Muscle layer of duodenum (tissue), 2 donors: ENCODE data around the gene CADPS.

ENCODE experiments used
- H3K27ac ChIP-seq: one replicate; pipeline ENCODE4 v1.7.0; 2013; ENCODE audit warnings: mild to moderate bottlenecking, low read length
- H3K27me3 ChIP-seq: one replicate; pipeline ENCODE4 v1.7.0; 2013; ENCODE audit warnings: low read depth, mild to moderate bottlenecking, control low read depth, low read length
- H3K36me3 ChIP-seq, 2 donors: one replicate each; pipeline ENCODE4 v1.7.0; 2013; ENCODE audit warnings: low read length in 2 of 2, control low read depth in 1 of 2, mild to moderate bottlenecking in 1 of 2; ENCODE audit not compliant: insufficient read depth in 2 of 2, control insufficient read depth in 1 of 2
- H3K4me1 ChIP-seq, 2 donors: one replicate each; pipeline ENCODE4 v1.7.0; 2013; ENCODE audit warnings: low read length in 2 of 2, mild to moderate bottlenecking in 2 of 2, control low read depth in 1 of 2, moderate library complexity in 1 of 2; ENCODE audit not compliant: insufficient read depth in 2 of 2, control insufficient read depth in 1 of 2
- H3K4me3 ChIP-seq, 2 donors: one replicate each; pipeline ENCODE4 v1.7.0; 2013; ENCODE audit warnings: low read length in 2 of 2, low read depth in 1 of 2, mild to moderate bottlenecking in 1 of 2
- H3K9me3 ChIP-seq, 2 donors: one replicate each; pipeline ENCODE4 v1.7.0; 2013; ENCODE audit warnings: low read length in 2 of 2, control low read depth in 1 of 2, mild to moderate bottlenecking in 1 of 2; ENCODE audit not compliant: control insufficient read depth in 1 of 2
- donor health status: healthy.

Gene CADPS

GRCh38 chr3:62732183-62732904 is 142.9 kb downstream of the CADPS start:
- no peak overlapping the region for H3K4me3 ChIP-seq
- H3K27ac ChIP-seq = no peak overlapping the region
- H3K36me3 ChIP-seq = no peaks in the 10 kb centered on the region
- no peaks in the 10 kb centered on the region for H3K9me3 ChIP-seq
- H3K27me3 ChIP-seq = no peaks in the 10 kb centered on the region
- no peaks in the 10 kb centered on the region for H3K4me1 ChIP-seq

DNA sequence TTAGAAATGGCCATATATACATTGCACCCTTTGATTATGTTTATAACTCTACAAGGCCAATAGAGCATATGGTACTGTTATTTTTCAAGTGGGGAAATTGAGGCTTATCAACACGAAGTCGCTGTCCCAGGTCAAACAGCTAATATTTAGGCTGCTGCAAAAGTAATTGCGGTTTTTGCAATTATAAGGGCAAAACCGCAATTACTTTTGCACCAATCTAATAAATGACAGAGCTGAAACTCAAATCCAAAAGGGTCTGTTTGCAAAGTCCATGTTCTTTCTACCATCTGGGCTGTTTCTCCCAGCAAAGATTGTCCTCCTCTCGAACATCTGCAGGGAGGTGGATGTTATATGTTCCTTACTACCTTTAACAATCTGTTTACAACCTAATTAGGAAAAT is 147.2 kb downstream of the CADPS start:
- H3K27ac ChIP-seq = no peak overlapping the region
- H3K4me3 ChIP-seq = no peak overlapping the region
- no peaks in the 10 kb centered on the region for H3K9me3 ChIP-seq
- H3K4me1 ChIP-seq = no peaks in the 10 kb centered on the region
- H3K27me3 ChIP-seq = no peaks in the 10 kb centered on the region
- H3K36me3 ChIP-seq = no peaks in the 10 kb centered on the region

DNA sequence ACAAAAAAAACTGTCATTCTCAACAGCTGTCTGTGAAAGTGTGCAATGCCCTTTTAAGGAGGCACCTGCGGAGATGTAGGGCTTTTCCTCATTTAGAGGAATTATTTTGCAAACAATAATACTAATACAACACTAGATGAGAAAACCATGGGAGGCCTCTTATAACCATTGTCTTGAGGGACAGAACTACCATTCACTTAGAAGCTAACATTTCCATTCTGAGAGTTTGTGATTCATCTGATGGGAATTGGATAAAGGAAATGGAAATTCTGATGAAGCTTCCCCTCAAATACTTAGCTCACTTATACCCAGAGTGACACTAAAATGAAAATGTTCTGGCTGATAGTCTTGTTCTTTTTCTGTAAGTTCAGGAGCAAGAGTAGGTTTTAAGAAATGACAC is 147.7 kb downstream of the CADPS start:
- no peaks in the 10 kb centered on the region for H3K4me1 ChIP-seq
- H3K4me3 ChIP-seq = no peak overlapping the region
- no peaks in the 10 kb centered on the region for H3K9me3 ChIP-seq
- H3K36me3 ChIP-seq = no peaks in the 10 kb centered on the region
- H3K27me3 ChIP-seq = no peaks in the 10 kb centered on the region
- no peak overlapping the region for H3K27ac ChIP-seq

DNA sequence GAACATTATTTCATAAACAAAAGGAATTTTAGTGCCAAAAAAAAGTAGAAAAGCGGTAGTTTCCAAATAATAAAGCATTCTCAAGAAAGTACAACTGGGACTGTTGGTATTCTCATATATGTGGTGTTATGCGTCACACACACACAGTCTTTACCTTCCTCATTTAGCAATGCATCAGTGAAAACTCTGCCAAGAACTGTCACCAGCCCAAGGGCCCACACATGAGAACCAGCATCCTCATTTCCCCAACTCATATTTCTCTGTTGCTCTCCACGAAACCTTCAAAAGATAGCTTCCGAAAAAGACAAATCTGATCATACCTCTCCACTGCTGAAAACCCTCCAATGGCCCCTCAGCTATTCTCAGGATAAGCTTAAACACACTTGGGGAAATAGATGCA is 150.7 kb downstream of the CADPS start:
- Histone ChIP-seq H3K4me3 (no peak overlapping the region), H3K27ac (no peak overlapping the region), H3K4me1 (no peaks in the 10 kb centered on the region), H3K36me3 (no peaks in the 10 kb centered on the region), H3K27me3 (no peaks in the 10 kb centered on the region), H3K9me3 (no peaks in the 10 kb centered on the region)

DNA sequence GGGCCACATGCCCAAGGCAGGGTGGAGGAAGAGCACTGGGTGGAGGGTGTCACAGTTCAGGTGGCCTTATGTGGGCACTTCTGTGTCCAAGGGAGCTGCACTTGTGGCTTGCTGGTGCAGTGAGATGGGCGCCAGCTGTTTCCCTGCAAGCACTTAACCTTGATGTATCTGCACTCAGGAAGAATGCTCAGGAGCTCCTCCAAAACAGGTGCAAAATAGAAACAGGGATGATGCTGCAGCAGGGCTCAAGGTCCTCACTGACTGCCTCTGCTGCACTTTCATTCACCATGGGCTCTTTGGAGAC is 151.3 kb downstream of the CADPS start:
- Histone ChIP-seq H3K4me3 (no peak overlapping the region), H3K9me3 (no peaks in the 10 kb centered on the region), H3K27me3 (no peaks in the 10 kb centered on the region), H3K4me1 (no peaks in the 10 kb centered on the region), H3K27ac (no peak overlapping the region), H3K36me3 (no peaks in the 10 kb centered on the region)

GRCh38 chr3:62723166-62723913 is 151.9 kb downstream of the CADPS start:
- no peaks in the 10 kb centered on the region for H3K4me1 ChIP-seq
- H3K27ac ChIP-seq = no peak overlapping the region
- no peaks in the 10 kb centered on the region for H3K27me3 ChIP-seq
- H3K36me3 ChIP-seq = no peaks in the 10 kb centered on the region
- H3K4me3 ChIP-seq = no peak overlapping the region
- no peaks in the 10 kb centered on the region for H3K9me3 ChIP-seq

- H3K9me3 ChIP-seq = no peaks in the 10 kb centered on the region
- H3K4me1 ChIP-seq = no peaks in the 10 kb centered on the region
- H3K4me3 ChIP-seq = no peak overlapping the region
- no peaks in the 10 kb centered on the region for H3K36me3 ChIP-seq
- H3K27me3 ChIP-seq = no peaks in the 10 kb centered on the region
- H3K27ac ChIP-seq = no peak overlapping the region
These were observed 152.9 kb downstream of the CADPS start for GRCh38 chr3:62722344-62722743.

GRCh38 chr3:62718515-62719320 is 156.5 kb downstream of the CADPS start:
- no peak overlapping the region for H3K27ac ChIP-seq
- no peaks in the 10 kb centered on the region for H3K4me1 ChIP-seq
- H3K36me3 ChIP-seq = no peaks in the 10 kb centered on the region
- no peaks in the 10 kb centered on the region for H3K27me3 ChIP-seq
- H3K4me3 ChIP-seq = no peak overlapping the region
- no peaks in the 10 kb centered on the region for H3K9me3 ChIP-seq

DNA sequence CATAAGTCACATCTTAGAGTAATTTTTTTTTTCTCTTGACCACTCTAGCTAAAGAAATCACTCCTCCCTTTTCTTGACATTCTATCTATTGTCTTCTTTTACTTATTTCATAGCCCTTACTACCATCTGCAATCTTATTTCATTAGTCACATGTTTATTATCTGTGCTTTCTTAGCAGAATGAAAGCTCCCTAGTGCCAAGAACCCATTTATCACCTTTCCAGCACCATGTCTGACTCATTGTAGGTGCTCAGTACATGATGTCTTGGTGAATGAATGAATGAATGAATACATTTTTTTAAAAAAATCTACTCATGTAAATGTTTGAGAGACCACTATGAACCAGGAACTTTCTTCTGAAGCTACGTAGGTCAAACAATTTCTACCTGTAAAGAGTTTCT is 157.2 kb downstream of the CADPS start:
- Histone ChIP-seq H3K9me3 (no peaks in the 10 kb centered on the region), H3K27me3 (no peaks in the 10 kb centered on the region), H3K27ac (no peak overlapping the region)

GRCh38 chr3:62712746-62713145 is 162.5 kb downstream of the CADPS start:
- Histone ChIP-seq H3K27ac (no peak overlapping the region), H3K9me3 (no peaks in the 10 kb centered on the region), H3K4me1 (no peaks in the 10 kb centered on the region), H3K36me3 (no peaks in the 10 kb centered on the region), H3K27me3 (no peaks in the 10 kb centered on the region), H3K4me3 (no peak overlapping the region)

More for the DNA sequence above, 157.2 kb downstream of the CADPS start:
- Histone ChIP-seq H3K4me1 (no peaks in the 10 kb centered on the region), H3K36me3 (no peaks in the 10 kb centered on the region), H3K4me3 (no peak overlapping the region)

DNA sequence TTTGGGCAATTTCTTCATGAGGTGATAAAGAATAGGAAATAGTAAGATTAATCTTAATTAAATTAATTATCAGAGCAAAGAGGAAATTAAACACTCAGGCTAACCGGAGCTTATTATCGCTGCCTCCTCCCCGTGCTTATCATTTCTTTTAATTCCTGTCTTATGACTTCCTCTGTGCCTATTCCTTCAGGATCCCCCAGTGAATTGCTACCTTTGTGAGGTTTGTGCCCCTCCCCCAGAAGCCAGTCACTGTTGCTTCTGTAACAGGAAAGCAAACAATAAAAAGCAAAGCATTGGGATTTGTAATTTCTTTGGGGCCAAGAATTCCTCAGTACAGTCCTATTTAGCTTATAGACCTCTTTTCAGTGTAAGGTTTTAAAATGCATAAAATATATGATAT is 164.5 kb downstream of the CADPS start:
- no peaks in the 10 kb centered on the region for H3K4me1 ChIP-seq
- no peaks in the 10 kb centered on the region for H3K9me3 ChIP-seq
- no peaks in the 10 kb centered on the region for H3K27me3 ChIP-seq
- no peak overlapping the region for H3K27ac ChIP-seq
- no peak overlapping the region for H3K4me3 ChIP-seq
- H3K36me3 ChIP-seq = no peaks in the 10 kb centered on the region
